Endothelial cell of umbilical vein (primary cell): ENCODE data around the gene MYO16. TPM values are rescaled to one million over a fixed set of nuclear protein-coding genes. Genes with fewer than 3 reads are reported as not detected.

Source experiments
- BruUV-seq: library from RNA; stranded (reverse); fragments of 400-500 nt; replicated peaks from 2 replicates; lab custom pipeline; 2021; lab: Mats Ljungman, UMichigan
- CTCF ChIA-PET: fragments of 300-600, 350-600 bp; sonication (Branson Sonifier 250); formaldehyde crosslinking; loops from one replicate; lab custom pipeline; 2021; ENCODE audit warnings: antibody characterized with exemption, inconsistent platforms; lab: Charles Lee
- POLR2A ChIA-PET: fragments of 300-600, 350-600 bp; sonication (Branson Sonifier 250); formaldehyde crosslinking; loops from one replicate; lab custom pipeline; 2021; ENCODE audit warnings: antibody characterized with exemption, inconsistent platforms; lab: Charles Lee
- DNase-seq: peaks from one replicate; pipeline ENCODE4 v3.0.0-alpha.2; 2011; ENCODE audit warnings: low read depth, low spot score
- FAIRE-seq: peaks from 2 replicates; lab custom pipeline; 2011; peaks lifted over from hg19 to GRCh38; lab: Jason Lieb, UNC
- H2AFZ ChIP-seq: 2 replicates; pipeline ENCODE4 v1.6.0; 2012; ENCODE audit warnings: low read depth, low read length, control low read depth, inconsistent platforms
- H3K27ac ChIP-seq: 2 replicates; pipeline ENCODE4 v1.5.1; 2011; ENCODE audit warnings: low read depth, mild to moderate bottlenecking, control low read depth, low read length, moderate library complexity; ENCODE audit not compliant: insufficient read depth
- H3K27me3 ChIP-seq, 2 experiments: 2 replicates each; pipeline versions ENCODE4 v1.6.0 to v1.6.1; 2011; ENCODE audit warnings: low read length in 2 of 2, mixed read lengths in 1 of 2; ENCODE audit not compliant: control insufficient read depth in 2 of 2, insufficient read depth in 2 of 2
- H3K36me3 ChIP-seq, 2 experiments: 2 replicates in 1 of 2; 3 replicates in 1 of 2; pipeline ENCODE4 v1.5.1; 2011; ENCODE audit warnings: low read length in 2 of 2, mild to moderate bottlenecking in 1 of 2, moderate library complexity in 1 of 2; ENCODE audit not compliant: control insufficient read depth in 2 of 2, insufficient read depth in 2 of 2; ENCODE audit errors: extremely low read depth in 1 of 2
- H3K4me1 ChIP-seq: 3 replicates; pipeline ENCODE4 v1.5.1; 2011; ENCODE audit warnings: mild to moderate bottlenecking, low read length; ENCODE audit not compliant: control insufficient read depth, insufficient read depth; ENCODE audit errors: extremely low read depth
- H3K4me2 ChIP-seq: 2 replicates; pipeline ENCODE4 v1.6.1; 2011; ENCODE audit warnings: low read length, control low read depth, mixed read lengths; ENCODE audit not compliant: insufficient read depth
- H3K4me3 ChIP-seq, 3 experiments: fragments of 200-600 bp in 1 of 3; sonication (generic), shearing (Covaris generic) in 1 of 3; replicated peaks in 1 of 3; 2 replicates each; pipeline ENCODE4 v1.5.1; 2011 to 2016; ENCODE audit warnings: control low read depth in 3 of 3, low read length in 3 of 3, mild to moderate bottlenecking in 2 of 3, inconsistent platforms in 1 of 3, low read depth in 1 of 3, moderate library complexity in 1 of 3; ENCODE audit not compliant: insufficient read depth in 1 of 3
- H3K79me2 ChIP-seq: 2 replicates; pipeline ENCODE4 v1.6.0; 2012; ENCODE audit warnings: low read length, inconsistent platforms; ENCODE audit not compliant: control insufficient read depth, insufficient read depth
- H3K9ac ChIP-seq: replicated peaks from 2 replicates; pipeline ENCODE3; 2011; ENCODE audit warnings: low read length, control low read depth; ENCODE audit not compliant: insufficient read depth; ENCODE audit errors: extremely low read depth
- H3K9me1 ChIP-seq: replicated peaks from 3 replicates; pipeline ENCODE4 v1.6.0; 2011; ENCODE audit warnings: mild to moderate bottlenecking, low read length; ENCODE audit not compliant: control insufficient read depth, insufficient read depth; ENCODE audit errors: extremely low read depth
- H3K9me3 ChIP-seq: replicated peaks from 2 replicates; pipeline ENCODE4 v1.5.1; 2012; ENCODE audit warnings: low read length, inconsistent platforms; ENCODE audit not compliant: control insufficient read depth, insufficient read depth
- H4K20me1 ChIP-seq: replicated peaks from 2 replicates; pipeline ENCODE3; 2011; ENCODE audit warnings: mild to moderate bottlenecking, low read length; ENCODE audit not compliant: control insufficient read depth, insufficient read depth; ENCODE audit errors: extremely low read depth
- CTCF ChIP-seq, 2 donors: IDR thresholded peaks; 1 replicate in 1 of 2; 2 replicates in 1 of 2; pipeline ENCODE4 v1.5.1; 2011; ENCODE audit warnings: low read length in 2 of 2, mild to moderate bottlenecking in 2 of 2, moderate library complexity in 2 of 2, control low read depth in 1 of 2, inconsistent platforms in 1 of 2, low read depth in 1 of 2; ENCODE audit not compliant: insufficient read depth in 1 of 2; ENCODE audit errors: extremely low read depth in 1 of 2
- EZH2 ChIP-seq: IDR thresholded peaks from 2 replicates; pipeline ENCODE4 v1.6.1; 2012; ENCODE audit warnings: borderline replicate concordance, low read depth, mild to moderate bottlenecking, moderate library complexity, low read length, inconsistent platforms; ENCODE audit not compliant: severe bottlenecking
- FOS ChIP-seq: IDR thresholded peaks from 2 replicates; pipeline ENCODE4 v1.6.1; 2011; ENCODE audit warnings: mild to moderate bottlenecking, low read length, moderate library complexity, borderline replicate concordance; ENCODE audit not compliant: insufficient read depth
- GATA2 ChIP-seq: IDR thresholded peaks from 2 replicates; pipeline ENCODE4 v1.7.0; 2011; ENCODE audit warnings: low read depth, mild to moderate bottlenecking, moderate library complexity, mixed read lengths, low read length; ENCODE audit not compliant: insufficient read length, insufficient read depth
- JUN ChIP-seq: IDR thresholded peaks from 2 replicates; pipeline ENCODE4 v1.6.1; 2011; ENCODE audit warnings: borderline replicate concordance, low read depth; ENCODE audit not compliant: insufficient read length, insufficient read depth
- MAX ChIP-seq: IDR thresholded peaks from 2 replicates; pipeline ENCODE4 v1.6.1; 2011; ENCODE audit not compliant: insufficient read depth, insufficient read length
- MYC ChIP-seq: IDR thresholded peaks from one replicate; pipeline ENCODE4 v1.6.1; 2011; ENCODE audit warnings: mild to moderate bottlenecking, low read depth, low read length
- POLR2A ChIP-seq: IDR thresholded peaks from 2 replicates; pipeline ENCODE4 v1.6.1; 2012; ENCODE audit warnings: low read depth, mild to moderate bottlenecking, control low read depth, low read length
- POLR2AphosphoS5 ChIP-seq: IDR thresholded peaks from 2 replicates; pipeline ENCODE4 v1.6.1; 2012; ENCODE audit warnings: low read depth, mild to moderate bottlenecking, control low read depth, low read length, moderate library complexity; ENCODE audit not compliant: insufficient read depth
- dilution Hi-C: fragments of 300-500 bp; cut with MboI; formaldehyde crosslinking; loops from one replicate; pipeline ENCODE4 v1.15.0; 2019; ENCODE audit warnings: low sequenced_read_pairs; ENCODE audit not compliant: extremely low pct_ligation_motif_present
- intact Hi-C: fragments of 100-400 bp; cut with micrococcal nuclease; formaldehyde crosslinking; loops from one replicate; pipeline ENCODE4 v1.10.0; 2022
- polyA plus RNA-seq, 4 experiments: library from polyadenylated mRNA; depleted of rRNA in 3 of 4; stranded (reverse) in 3 of 4; unstranded in 1 of 4; fragments of >200 nt; gene quantifications; 2 replicates each; pipeline versions ENCODE4 v1.2.1 to v1.2.3, GENCODE V29; 2011 to 2012; ENCODE audit warnings: missing spikeins in 1 of 4
- total RNA-seq: library from RNA; stranded (reverse); gene quantifications from 2 replicates; pipeline ENCODE4 v1.2.3, GENCODE V29; 2021

MYO16 gene
- total and polyA plus RNA-seq, 2 donors (not counting 3 experiments of a cell fraction or from before 2014, with no cell fraction given): 0.03 to 0.04 TPM

GRCh38 chr13:108963276-108963810 lies 333.9 kb downstream of the MYO16 start:
- no peaks in the 10 kb centered on the region for H3K36me3 ChIP-seq
- DNase-seq: no peak
- intact Hi-C loops: loop anchor here (5.0 to 10.0 kb wide), 2 partner anchors 701 to 779 kb away; no protein-coding TSS in a partner anchor
- no peak overlapping the region for H3K4me2 ChIP-seq
- H3K27me3 ChIP-seq: no peaks in the 10 kb centered on the region
- no peaks in the 10 kb centered on the region for H4K20me1 ChIP-seq
- dilution Hi-C loops: no loop called here
- ChIA-PET POLR2A (no interaction called here), CTCF (interaction anchor here (0.7 kb wide), 1 partner anchor 1150 kb away, joined by 3 read pairs; no protein-coding TSS in a partner anchor)
- peaks cover 2% of the 10 kb centered on the region for H3K4me1 ChIP-seq
- no peak overlapping the region for H3K4me3 ChIP-seq
- TF ChIP-seq JUN (no peak), EZH2 (no peak), CTCF (IDR thresholded peaks at IDR 0.05; ENCODE audit: extremely low read depth in 1 of 2, insufficient read depth in 1 of 2, low read depth in 1 of 2, low read length in 2 of 2) (no peak), MAX (no peak), MYC (no peak), FOS (no peak), POLR2A (no peak), GATA2 (no peak), POLR2AphosphoS5 (no peak)
- no TSS peak for BruUV-seq
- no peak overlapping the region for H2AFZ ChIP-seq
- H3K9me3 ChIP-seq: no peaks in the 10 kb centered on the region
- H3K79me2 ChIP-seq: no peaks in the 10 kb centered on the region
- no peaks in the 10 kb centered on the region for H3K9me1 ChIP-seq
- no peak overlapping the region for H3K27ac ChIP-seq
- H3K9ac ChIP-seq: no peak overlapping the region
- no peak for FAIRE-seq
